HG03460 (cell line): ENCODE results near the gene TYW1.
"Not testable (repeated sequence)": the region's sequence is repeated elsewhere in the genome, so short reads cannot be mapped to it uniquely, and the experiment has no call there.

Experiments used
- ATAC-seq: cut with Tn5 transposase; IDR thresholded peaks from one replicate; pipeline ENCODE4 v1.9.1; 2021; ENCODE audit not compliant: unreplicated experiment

TYW1 gene

GRCh38 chr7:67184912-67185659 lies 188.5 kb downstream of the TYW1 start:
- ATAC-seq = peak; percentile 49

GRCh38 chr7:67185660-67186129 lies 189.1 kb downstream of the TYW1 start:
- peak; percentile 84 for ATAC-seq

- ATAC-seq = not testable (repeated sequence)
These were observed 192.5 kb downstream of the TYW1 start for GRCh38 chr7:67189160-67189559.

GRCh38 chr7:67189801-67190465 lies 193.3 kb downstream of the TYW1 start:
- not testable (repeated sequence) for ATAC-seq

GRCh38 chr7:67191002-67191720 lies 194.5 kb downstream of the TYW1 start:
- ATAC-seq = not testable (repeated sequence)

- not testable (repeated sequence) for ATAC-seq
These were observed 195.6 kb downstream of the TYW1 start for GRCh38 chr7:67192123-67192702.

GRCh38 chr7:67192889-67193613 lies 196.4 kb downstream of the TYW1 start:
- not testable (repeated sequence) for ATAC-seq

- not testable (repeated sequence) for ATAC-seq
These were observed 199.5 kb downstream of the TYW1 start for GRCh38 chr7:67196176-67196575.

GRCh38 chr7:67198865-67199526 lies 202.4 kb downstream of the TYW1 start:
- ATAC-seq = not testable (repeated sequence)

- not testable (repeated sequence) for ATAC-seq
These were observed 209.1 kb downstream of the TYW1 start for GRCh38 chr7:67205772-67206171.

- ATAC-seq = no peak
These were observed 209.8 kb downstream of the TYW1 start for GRCh38 chr7:67206452-67206851.

GRCh38 chr7:67208656-67209055 lies 212.0 kb downstream of the TYW1 start:
- ATAC-seq = not testable (repeated sequence)

- ATAC-seq = no peak
These were observed 212.6 kb downstream of the TYW1 start for GRCh38 chr7:67209256-67209655.

- ATAC-seq = no peak
These were observed 213.9 kb downstream of the TYW1 start for GRCh38 chr7:67210567-67210966.

GRCh38 chr7:67211650-67212330 lies 215.2 kb downstream of the TYW1 start:
- not testable (repeated sequence) for ATAC-seq

- ATAC-seq = not testable (repeated sequence)
These were observed 216.4 kb downstream of the TYW1 start for GRCh38 chr7:67213038-67213437.

- ATAC-seq = not testable (repeated sequence)
These were observed 226.9 kb downstream of the TYW1 start for GRCh38 chr7:67223551-67223950.

- not testable (repeated sequence) for ATAC-seq
These were observed 229.8 kb downstream of the TYW1 start for GRCh38 chr7:67226340-67226907.

- not testable (repeated sequence) for ATAC-seq
These were observed 230.3 kb downstream of the TYW1 start for GRCh38 chr7:67226967-67227366.
